ENCODE results near the gene DNAI2.
A peak's percentile ranks its signal among the peaks of the same experiment; 100 is the strongest.

The DNAI2 gene

GRCh38 chr17:74357466-74357809 lies 83.4 kb downstream of the DNAI2 start:
- no peak for DNase-seq (ENCODE audit: low read depth)
- TF ChIP-seq, protein P1, sequence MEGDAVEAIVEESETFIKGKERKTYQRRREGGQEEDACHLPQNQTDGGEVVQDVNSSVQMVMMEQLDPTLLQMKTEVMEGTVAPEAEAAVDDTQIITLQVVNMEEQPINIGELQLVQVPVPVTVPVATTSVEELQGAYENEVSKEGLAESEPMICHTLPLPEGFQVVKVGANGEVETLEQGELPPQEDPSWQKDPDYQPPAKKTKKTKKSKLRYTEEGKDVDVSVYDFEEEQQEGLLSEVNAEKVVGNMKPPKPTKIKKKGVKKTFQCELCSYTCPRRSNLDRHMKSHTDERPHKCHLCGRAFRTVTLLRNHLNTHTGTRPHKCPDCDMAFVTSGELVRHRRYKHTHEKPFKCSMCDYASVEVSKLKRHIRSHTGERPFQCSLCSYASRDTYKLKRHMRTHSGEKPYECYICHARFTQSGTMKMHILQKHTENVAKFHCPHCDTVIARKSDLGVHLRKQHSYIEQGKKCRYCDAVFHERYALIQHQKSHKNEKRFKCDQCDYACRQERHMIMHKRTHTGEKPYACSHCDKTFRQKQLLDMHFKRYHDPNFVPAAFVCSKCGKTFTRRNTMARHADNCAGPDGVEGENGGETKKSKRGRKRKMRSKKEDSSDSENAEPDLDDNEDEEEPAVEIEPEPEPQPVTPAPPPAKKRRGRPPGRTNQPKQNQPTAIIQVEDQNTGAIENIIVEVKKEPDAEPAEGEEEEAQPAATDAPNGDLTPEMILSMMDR (IDR thresholded peaks at IDR 0.05; ENCODE audit: control insufficient read depth, extremely low read depth, insufficient read depth), result no peak
- no peak overlapping the region for H3K4me3 ChIP-seq (ENCODE audit: low read depth, low read length)

GRCh38 chr17:74358697-74359096 lies 84.7 kb downstream of the DNAI2 start:
- H3K4me3 ChIP-seq (ENCODE audit: low read depth, low read length), result no peak overlapping the region
- DNase-seq (ENCODE audit: low read depth), result no peak
- TF ChIP-seq, protein P1 (IDR thresholded peaks at IDR 0.05; ENCODE audit: control insufficient read depth, extremely low read depth, insufficient read depth), result no peak

- no peak overlapping the region for H3K4me3 ChIP-seq (ENCODE audit: low read depth, low read length)
- TF ChIP-seq, protein P1 (IDR thresholded peaks at IDR 0.05; ENCODE audit: control insufficient read depth, extremely low read depth, insufficient read depth), result no peak
- DNase-seq (ENCODE audit: low read depth), result no peak
These were observed 85.9 kb downstream of the DNAI2 start for GRCh38 chr17:74359916-74360315.

- TF ChIP-seq, protein P1 (IDR thresholded peaks at IDR 0.05; ENCODE audit: control insufficient read depth, extremely low read depth, insufficient read depth), result no peak
- no peak overlapping the region for H3K4me3 ChIP-seq (ENCODE audit: low read depth, low read length)
- no peak for DNase-seq (ENCODE audit: low read depth)
These were observed 86.8 kb downstream of the DNAI2 start for GRCh38 chr17:74360899-74361229.

DNA sequence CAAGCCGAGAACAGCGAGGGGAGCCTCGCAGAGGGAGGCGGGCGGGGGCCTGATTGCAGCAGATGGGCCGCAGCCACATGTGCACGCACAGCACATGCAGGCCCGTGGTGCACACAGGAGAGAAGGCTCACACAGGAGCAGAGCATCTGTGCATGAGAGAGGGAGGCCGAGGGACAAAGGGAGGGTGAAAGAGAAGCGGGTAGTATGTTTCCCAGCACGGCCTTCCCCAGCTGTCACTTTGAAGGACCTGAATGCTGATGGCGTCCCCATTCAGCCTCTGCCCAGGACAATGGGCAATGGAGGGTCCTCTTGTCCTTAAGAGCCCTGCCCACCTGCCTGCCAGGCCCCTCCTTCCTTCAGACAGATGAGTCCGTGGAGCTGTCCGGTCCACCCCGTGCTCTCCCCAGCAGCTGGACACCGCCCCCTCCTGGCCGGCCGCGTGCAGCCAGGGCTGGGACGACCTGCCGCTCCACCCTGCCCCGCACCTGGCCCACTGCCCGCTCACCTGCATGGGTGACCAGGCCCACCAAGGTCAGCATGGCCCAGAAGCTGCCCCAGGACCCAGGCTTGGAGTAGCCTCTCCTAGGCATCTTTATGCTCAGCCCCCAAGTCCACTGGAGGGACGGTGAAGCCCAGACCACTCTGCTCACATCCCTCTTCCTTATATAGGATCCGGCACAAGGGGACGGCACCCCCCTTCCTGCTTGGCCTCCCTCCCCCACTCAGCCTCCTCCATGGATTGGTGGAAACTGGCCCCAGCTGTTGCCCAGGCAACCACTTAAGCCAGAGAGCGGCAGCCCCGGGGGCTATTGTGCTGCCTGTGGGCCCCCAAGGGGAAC lies 87.4 kb downstream of the DNAI2 start, which contains the start of gene BTBD17:
TSS of gene BTBD17 (minus strand) at position 639 of the 839 bp plus-strand sequence. CDS start at position 590, 49 bp downstream.
- no peak for DNase-seq (ENCODE audit: low read depth)
- no peak within 1 kb of the TSS for H3K4me3 ChIP-seq (ENCODE audit: low read depth, low read length)
- TF ChIP-seq, protein P1 (IDR thresholded peaks at IDR 0.05; ENCODE audit: control insufficient read depth, extremely low read depth, insufficient read depth), result peak; percentile 92

- no peak overlapping the region for H3K4me3 ChIP-seq (ENCODE audit: low read depth, low read length)
- DNase-seq (ENCODE audit: low read depth), result no peak
- TF ChIP-seq, protein P1 (IDR thresholded peaks at IDR 0.05; ENCODE audit: control insufficient read depth, extremely low read depth, insufficient read depth), result no peak
These were observed 88.0 kb downstream of the DNAI2 start for GRCh38 chr17:74362069-74362405.

Data from LNCaP clone FGC (cell line).